GM21529 (cell line): Measurements from ENCODE around the gene HDAC4.

Experiments
- ATAC-seq: cut with Tn5 transposase; IDR thresholded peaks from one replicate; pipeline ENCODE4 v1.9.1; 2021; ENCODE audit not compliant: unreplicated experiment

Gene HDAC4

DNA sequence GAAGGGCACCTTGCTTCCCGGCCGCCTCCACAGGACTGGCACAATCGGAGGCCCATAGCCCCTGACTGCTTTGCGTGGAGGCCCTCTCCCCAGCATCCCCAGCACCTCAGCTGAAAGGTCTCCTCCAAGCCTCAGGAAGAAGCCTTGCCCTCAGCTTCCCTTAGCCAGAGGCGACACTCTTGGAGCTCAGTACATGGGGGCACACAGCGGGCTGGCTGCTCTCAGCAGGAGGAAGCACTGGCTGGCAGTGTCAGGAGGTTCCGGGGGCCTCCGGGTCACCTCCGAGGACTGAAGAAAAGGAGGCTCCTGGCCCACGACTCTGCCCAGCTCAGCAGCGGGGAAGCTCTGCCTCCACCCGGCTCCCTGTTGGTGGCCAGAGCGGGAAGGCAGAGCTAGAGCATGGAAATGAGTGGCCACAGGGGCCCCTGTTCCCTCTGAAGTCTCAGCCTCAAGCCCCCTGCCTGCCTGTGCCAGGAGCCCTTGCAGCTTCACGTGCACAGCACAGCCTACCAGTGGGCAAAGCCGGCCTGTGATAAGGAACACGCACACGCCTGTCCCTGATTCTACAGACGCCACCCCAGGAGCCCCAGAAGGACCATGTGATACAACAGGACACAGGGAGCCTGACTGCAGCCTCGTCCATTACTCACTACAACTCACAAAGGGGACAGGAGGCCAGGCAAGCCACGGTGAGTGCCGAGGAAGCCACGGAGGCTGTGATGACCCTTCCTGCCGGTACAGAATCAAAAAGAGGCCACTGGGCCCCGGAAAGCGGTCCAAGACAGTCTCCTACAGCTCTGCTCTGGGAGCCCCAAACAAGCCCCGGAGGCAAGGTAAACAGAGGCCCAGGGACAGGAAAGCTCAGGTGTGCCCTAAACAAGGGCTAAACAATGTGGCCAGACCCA is 15.5 kb downstream of the HDAC4 start:
- no peak for ATAC-seq

DNA sequence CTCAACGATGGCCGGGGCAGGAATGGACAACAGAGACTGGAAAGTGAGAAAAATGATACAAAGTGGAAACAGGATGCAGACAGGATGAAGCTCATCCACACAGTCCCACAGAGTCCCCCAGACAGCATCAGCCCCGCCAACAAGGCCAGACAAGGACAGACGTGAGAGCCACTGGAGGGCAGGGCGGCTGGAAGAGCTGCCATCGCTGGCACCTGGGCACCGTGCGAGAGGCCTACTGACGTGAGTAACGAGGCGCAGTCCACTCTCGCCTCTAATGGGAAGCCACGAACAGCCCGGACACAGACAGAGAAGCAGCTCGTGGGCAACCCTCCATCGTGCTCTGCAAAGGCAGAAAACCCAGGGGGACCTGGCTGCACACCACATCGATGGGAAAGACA is 17.1 kb downstream of the HDAC4 start:
- ATAC-seq: no peak

DNA sequence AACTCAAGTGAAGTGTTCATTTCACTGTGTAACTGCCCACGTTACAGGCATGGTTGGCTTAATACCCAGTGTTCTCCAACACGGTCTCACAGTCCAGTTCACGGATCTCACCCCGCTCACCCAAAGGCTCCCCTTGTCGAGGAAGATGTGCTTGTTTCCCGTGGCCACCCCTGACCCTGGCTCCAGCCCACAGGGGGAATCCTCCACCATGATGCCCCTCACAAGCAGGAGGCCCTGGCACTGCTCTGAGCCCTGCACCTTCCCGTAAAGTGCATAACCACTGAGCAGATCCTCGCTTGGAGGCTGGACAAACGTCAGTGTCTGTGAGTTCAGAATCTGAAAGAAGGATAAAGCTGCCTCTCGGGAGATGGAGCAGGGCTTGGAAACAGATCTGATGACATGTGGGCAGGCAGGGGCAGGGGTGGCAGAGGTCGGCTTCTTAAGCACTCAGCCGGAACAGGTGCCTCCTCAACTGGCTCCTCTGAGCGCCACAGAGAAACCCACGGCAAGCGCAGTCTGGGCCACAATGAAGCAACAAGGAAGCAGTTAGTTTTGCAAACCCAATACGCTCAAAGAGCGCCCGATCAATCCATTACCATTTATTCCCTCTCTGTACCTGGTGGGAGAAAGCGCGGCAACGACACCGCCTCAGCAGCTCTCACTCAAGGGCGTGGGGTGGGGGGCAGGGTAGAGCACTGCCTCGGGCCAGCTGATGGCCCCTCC is 17.6 kb downstream of the HDAC4 start:
- ATAC-seq: no peak

DNA sequence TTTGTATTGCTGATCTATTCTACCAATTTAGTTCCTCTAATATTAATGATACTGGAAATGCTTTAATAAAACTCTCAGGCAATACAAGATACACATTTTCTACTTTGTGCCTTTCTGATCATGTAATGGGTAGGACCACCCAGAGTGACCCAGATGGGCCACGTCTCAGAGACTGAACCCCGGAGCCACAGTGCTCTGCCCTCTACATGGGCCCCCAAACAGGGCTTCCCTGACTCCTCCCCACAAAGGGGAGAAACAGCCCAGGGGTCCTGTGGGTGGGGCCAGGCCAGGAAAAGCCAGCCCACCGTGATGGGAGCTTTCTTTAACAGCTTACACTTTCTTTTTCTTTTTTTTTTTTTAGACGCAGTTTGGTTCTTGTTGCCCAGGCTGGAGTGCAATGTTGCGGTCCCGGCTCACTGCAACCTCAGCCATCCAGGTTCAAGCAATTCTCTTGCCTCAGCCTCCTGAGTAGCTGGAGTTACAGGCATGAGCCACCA is 18.4 kb downstream of the HDAC4 start:
- ATAC-seq: no peak

DNA sequence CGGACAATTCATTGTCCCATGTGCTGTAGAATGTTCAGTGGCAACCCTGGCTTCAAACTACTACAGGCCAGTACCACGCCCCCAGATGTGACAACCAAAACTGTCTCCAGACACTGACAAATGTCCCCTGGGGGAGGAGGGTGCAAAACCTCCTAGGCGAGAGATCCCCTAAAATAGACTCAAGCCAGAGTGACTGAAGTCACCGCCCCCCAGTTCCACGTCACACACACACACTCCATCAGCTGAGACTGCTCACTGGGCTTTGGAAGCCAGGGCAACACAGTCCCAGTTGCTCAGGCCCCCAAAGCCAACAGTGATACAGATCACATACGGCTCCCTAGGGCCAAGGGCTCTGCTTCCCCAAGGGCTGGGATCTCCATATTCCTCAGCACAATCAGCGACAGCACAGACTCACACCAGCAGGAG is 19.1 kb downstream of the HDAC4 start:
- ATAC-seq: peak; percentile 67

DNA sequence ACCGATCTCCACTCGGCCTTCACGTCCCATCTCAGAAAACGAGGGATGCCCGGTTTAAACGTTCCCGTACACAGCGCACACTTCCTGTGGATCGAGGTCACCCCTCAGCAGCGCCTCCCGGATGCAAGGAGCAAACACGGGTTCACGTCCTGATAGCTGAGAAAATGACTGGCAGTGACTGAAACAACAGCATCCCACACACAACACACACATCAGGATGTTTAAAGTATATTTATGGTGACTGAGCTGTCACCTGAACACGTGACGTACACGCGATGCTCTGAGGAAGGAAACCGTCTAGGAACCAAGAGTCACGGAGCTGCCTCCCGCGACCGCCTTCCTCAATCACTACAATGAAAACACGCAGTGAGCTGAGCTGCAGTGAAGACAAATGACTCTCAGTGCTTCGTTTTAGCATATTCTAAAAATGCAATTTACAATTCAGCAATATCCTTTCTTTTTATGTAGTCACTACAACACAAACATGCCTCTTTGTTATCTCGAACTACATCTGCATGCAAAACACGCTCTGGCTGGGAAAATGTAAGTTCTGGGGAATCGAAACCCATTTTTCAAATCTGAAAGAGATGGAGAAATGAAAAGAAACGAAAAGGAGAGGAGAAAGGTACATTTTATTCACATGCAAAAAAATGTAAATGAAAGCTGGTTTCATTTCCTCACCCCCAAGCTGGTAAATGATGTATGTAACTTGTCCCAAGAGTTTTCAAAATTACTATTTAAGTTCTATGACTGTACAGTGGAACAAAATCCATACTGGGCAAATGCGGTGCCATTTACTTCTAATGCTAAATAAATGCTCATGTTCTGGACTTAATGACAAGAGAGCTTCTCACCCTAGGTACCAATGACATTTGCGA is 19.8 kb downstream of the HDAC4 start:
- ATAC-seq: peak; percentile 44

DNA sequence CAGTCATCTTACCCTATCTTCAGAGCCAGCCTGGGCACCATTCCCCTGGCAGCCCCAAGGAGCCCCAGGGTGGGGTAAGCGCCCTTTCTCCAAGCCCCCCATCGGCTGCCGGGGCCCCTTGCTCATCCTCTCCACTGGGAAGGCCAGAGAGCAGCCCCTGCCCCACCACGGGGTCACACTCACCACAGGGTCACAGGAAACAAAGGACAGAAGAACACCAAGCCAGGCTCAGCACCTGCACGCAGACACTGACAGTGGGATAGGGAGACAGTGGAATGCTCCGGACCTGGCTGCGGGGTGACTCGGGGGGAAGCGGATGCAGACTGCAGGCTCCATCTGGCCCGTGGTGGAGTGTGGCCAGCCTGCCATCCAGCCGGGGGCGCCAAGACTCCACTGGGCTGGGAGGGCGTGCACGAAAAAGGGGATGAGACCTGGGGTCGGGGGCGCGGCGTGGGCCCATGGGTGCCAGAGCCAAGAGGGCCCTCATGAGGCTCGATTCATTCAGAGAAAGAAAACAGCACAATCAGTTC is 21.1 kb downstream of the HDAC4 start:
- ATAC-seq: no peak

DNA sequence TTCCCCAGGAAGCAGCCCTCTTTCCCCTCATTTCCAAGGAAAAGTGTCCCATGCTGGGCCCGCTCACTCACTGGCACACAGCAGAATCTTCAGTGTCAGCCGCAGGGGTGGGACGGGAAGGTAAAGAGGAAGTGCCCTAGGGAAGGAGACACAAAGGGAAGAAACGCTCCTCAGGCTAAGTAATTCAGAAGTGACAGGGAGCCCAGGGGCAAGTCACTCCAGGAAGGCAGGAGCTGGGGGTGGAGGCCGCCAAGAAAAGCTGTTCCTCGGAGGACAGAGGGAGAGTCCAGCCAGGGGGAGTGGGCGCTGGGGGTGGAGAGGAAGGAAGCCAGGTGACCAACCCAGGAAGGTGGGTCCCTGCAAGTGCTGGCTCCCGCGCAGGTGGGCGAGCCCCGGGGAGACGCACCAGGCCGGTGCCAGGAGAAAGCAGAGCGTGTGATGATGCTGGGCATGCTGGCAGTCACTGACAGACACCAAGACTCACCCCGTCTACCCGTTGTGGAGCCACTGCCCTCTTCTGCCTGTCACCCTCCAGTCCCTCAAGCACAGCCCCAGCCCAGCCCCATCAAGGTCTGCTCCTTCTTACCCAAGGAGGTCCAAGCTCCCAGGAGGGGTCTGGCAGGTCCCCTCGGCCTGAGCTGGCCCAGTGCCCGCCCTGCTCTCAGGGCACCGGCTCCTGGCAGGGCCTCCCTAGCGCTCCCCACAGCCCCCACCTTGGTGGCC is 21.7 kb downstream of the HDAC4 start:
- no peak for ATAC-seq

DNA sequence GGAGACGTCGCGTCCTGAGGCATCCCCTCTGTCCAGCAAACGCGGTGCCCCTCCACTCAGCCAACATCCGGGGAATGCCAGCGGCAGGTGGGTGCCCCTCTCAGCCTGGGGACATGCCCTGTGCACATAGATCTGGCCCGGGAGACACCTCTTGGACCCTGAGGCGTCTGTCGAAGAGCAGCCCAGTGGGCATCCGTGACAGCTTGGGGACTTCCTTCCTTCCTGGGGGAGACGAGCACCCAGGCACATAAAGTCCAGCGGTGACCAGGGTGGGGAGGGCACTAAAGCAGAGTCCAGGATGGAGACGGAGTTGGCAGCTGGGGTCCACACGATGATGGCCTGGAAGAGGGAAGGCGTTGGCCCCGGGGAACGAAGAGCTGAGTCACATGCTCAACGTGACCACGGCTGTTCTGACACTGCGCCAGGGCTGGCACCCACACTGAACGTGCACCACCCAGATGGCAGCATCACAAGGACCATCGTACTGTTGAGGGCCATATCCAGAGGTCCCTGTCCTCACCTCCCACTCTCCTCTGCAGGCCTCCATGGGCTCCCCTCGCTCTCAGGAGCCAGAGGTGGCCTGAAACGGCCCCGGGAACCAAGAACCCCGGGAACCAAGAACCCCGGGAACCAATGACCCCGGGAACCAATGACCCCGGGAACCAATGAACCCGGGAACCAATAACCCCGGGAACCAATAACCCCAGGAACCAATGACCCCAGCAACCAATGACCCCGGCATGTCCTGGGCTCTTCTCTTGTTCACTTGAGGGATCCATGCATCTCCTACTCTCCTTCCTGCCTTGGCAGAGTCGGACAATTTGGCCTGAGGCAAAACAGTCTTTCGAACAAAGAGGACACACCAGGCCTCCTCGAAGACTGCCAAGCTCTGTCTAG is 22.6 kb downstream of the HDAC4 start:
- no peak for ATAC-seq

DNA sequence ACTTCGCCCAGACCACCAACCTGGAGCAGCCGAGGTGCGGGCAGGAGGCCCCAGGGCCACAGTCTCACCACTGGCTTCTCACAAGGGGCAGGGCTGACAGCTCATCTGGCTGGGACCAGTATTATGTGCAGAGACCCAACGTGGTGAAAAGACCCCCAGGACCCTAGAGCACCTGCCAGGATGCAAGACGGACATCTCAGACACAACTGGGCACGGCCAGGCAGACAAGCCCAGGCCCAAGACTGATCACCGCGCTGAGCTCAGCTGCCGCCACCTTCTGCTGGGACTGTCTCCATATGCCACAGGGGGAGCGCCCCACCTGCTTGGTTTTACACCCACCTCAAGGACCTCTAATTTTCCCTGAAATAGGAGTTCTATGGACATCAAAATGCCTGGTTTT is 23.2 kb downstream of the HDAC4 start:
- no peak for ATAC-seq

DNA sequence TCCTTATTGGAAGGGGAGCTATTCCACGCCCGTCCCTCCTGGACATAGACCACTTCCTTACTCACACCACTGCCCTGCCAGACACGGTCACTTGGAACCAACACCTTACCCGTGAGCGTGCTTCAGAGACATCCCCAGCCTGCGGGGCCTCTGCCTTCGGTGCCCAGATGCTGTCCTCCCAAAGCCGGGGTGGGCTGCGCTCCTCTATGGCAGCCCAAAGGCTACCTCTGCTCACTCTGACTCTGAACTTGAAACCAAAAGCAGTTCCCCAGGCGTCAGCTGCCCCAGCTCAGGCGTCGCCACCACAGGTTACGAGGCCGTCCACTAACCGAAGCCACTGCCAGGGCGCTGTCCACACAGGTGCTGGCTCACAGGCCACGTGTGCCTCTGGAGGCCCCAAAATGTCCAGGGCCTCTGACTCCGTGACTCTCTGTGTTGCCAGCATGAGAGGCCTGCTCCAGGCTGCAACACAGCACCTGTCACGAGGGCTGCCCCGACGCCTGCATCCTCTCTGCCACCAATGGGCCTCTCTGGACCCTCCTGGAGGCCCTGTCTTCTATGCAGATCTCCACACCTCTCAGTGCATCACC is 23.8 kb downstream of the HDAC4 start:
- no peak for ATAC-seq

DNA sequence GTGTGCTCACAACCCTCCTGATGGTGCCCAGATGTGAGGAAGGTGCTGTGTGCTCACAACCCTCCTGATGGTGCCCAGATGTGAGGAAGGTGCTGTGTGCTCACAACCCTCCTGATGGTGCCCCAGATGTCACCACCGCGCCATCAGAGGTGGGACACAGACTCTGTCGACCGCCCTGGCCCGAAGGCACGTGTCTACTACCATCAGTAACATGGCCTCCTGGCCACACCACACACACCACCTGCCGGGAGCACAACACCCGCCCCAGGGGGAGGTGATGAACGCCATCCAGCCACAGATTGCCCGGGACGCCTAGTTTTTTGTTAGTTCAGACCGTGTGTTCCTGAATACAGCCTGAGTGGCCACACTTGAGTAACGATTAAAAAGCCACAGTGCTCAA is 24.5 kb downstream of the HDAC4 start:
- no peak for ATAC-seq

DNA sequence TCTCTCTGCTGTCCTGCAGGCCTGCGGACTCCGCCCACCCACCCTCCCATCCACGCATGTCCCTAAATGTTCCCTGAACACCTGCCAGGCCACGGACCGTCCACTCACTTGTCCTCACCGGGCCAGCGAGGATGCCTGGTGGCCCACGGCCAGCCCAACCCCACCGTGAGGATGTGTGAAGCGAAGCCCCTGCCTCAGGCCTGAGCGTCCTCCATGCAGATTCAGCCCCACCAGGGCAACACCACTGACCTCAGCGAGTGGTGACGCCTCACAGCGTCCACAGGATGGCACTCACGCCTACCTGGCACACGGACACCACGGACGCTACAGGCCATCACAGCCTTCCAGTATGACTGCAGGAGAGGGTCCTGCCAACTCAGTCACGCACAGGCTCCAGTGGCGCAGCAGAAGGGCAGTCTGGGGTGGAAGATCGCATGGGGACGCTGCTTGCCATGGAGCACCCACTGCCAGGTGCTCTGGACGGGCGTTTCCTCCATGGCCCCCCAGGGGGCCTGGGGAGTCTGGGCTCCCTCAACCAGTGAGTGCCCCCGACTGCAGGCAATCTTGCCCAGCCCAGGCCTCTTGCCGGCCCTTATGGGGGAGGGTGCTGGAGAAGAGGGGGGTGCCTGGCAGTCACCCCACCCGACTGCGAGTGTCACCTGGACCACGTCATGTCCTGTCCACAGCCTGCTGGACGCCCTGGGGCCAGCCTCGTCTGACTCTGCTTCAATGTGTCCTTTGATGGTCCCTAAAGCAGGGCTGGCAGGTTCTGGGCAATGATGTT is 25.4 kb downstream of the HDAC4 start:
- no peak for ATAC-seq

DNA sequence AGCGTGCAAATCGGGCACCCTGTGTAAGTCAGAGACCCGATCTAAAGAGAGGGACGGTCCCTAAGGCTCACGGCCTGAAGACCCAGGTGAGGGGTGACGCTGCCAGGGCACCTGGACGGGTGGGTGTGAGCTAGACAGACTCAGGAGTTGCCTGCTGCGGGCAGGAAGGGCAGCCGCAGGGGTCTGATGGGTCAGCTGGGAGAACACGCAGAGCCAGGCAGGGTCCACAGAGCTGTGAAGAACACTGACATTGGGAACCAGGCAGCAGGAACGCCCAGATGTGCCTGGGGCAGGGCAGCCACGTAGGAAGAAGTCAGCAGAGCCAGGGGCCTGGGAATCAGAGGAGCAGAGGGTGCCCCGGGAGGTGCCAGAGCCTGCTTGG is 25.9 kb downstream of the HDAC4 start:
- ATAC-seq: no peak

DNA sequence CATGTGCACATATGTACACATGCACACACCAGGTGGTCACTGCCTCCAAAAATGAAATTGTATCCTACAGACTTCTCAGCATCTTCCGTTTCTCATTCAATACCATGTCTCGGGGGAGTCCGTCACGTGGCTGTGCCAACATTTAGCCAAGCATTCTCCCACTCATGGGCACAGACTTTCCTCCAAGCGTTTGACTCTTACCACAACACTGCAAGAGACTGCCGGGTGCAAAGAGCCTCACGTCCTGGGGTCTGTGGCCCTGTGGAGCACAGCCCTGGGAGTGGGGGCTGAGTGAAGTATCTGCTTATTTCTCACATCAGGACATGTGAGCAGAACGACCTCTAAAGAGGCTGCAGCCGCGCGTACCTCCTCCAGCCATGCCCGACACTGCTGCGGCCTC is 28.0 kb downstream of the HDAC4 start:
- ATAC-seq: no peak

DNA sequence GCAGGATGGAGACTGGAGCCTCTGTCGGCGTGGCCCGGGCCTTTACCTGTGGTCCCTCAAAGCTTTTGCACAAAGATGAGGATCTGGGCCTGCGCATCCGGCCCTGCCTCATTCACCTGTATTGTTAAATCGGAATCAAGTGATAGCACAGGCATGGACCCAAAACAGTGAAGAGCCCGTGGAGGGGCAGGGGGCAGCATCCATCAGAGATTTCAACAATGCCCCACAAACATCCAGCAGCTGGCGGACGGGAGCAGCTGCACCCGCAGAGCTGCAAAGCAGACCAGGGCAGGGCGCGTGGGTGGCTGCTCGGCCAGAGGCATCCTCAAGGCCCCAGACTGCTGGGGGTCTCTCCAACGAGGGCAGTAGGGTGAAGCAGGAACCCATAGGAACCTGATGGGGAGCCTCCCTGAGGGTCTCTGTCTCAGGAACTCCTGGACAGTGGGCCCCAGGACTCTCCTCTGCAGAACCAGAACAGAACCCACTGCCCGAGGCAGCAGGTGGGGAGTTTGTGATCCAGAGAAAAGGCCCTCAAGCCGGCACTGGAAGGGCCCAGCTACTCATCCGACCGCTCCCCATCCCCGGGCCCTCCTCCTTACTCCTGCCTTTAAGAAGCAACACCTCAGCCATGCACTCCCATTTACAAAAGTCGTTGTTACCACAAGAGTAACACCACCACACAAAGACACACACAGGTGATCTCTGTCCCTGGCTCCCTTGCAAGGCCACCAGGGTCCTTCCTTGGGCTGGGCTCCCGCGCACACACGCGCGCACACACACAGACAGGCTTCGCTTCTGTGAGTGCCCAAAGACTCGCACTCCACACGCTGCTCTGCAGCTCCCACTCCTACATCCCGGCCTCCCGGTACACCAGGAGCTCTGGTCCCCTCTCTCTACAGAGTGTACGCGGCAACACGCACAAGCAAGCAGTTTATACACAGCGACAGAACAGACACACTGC is 28.8 kb downstream of the HDAC4 start:
- no peak for ATAC-seq
